ENCODE results near the gene TTC33. TPM values are rescaled to one million over a fixed set of nuclear protein-coding genes. Genes with fewer than 3 reads are reported as not detected.

Gene TTC33
- total and polyA plus RNA-seq, 10 donors, result 4.3 to 17.9 (median 13.7) TPM

DNA sequence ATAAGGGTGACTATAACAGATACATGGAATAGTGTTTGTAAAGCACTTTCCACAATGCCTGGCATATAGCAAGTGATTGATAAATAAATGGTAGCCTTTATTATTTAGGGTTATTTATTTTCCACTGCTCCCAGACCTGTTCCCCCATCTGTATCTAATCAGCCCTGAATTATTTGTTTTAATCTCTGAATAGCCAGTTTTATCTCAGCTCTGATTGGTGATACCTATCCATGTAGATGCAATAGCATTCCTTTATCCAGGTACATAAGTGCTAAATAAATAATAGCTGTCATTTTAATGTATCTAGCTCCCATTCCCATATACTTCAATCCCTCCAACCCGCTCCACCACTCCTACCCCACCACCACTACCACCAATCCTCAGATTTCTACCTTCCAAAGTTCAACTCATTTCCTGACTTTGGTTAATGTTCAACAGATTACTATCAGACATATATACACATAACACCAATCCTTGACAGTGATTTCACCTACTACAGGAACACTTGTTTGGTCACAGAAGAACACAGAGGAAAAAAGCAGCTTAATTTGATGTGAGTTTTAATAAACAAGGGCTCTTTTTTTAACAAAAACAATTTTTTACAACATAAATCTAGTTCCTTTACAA lies 28.4 kb upstream of the TTC33 start:
- H3K27ac ChIP-seq, result no peak overlapping the region
- DNase-seq, result no peak
- WGBS, 5 donors, result 95 to 100% (median 96%) methylated on average over 1 of the region's 1 CpG
- H3K9me3 ChIP-seq, result peaks cover 0 to 14% (median 8%) of the 10 kb centered on the region in 8 donors
- peaks cover 0 to 27% (median 4%) of the 10 kb centered on the region in 6 donors for H3K36me3 ChIP-seq
- peaks cover 0 to 94% (median 33%) of the 10 kb centered on the region in 6 donors for H3K4me1 ChIP-seq
- TF ChIP-seq POLR2AphosphoS5 (IDR thresholded peaks at IDR 0.05) (no peak), CTCF (IDR thresholded peaks at IDR 0.05 in 8 of 11, conservative IDR thresholded peaks at IDR 0.05 in 3 of 11) (no peak), POLR2A (IDR thresholded peaks at IDR 0.05) (no peak)
- no peaks in the 10 kb centered on the region for H3K27me3 ChIP-seq (replicated peaks in 1 of 7)
- H3K4me3 ChIP-seq, result no peak overlapping the region
- intact Hi-C loops (cut with DNase I; ENCODE audit: low total_unique reads), result no loop called here

DNA sequence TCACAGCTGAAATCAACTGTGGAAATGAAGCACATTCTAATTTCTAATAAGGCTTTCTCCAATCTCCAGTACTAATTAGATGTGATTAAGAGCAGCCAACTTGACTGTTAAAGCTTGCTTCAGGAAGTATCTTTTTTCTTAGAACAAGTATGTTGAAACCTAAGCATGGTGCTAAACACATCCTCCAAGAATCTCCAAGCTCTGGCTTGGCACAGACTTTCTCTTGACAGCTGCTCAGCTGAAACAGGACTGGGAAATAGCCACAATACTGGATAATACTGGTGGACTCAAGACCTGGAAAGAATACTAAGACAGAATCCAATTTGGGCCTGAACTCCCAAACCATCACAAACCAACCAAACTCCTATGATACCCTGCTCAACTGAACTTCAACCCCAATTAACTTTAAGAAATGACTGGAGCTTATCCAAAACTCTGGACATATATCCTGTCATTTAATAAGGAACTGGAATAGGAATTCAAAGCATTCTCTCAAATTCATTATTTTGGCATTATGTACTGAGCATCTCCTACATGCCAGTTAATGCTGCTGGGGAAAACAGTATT lies 26.2 kb upstream of the TTC33 start:
- Histone ChIP-seq H3K27ac (peak overlapping the region in 1 of 8 donors; percentile 21), H3K4me1 (peaks cover 0 to 87% (median 31%) of the 10 kb centered on the region in 6 donors), H3K4me3 (no peak overlapping the region), H3K9me3 (peaks cover 0 to 1% (median 0%) of the 10 kb centered on the region in 8 donors), H3K36me3 (peaks cover 0 to 21% (median 4%) of the 10 kb centered on the region in 6 donors), H3K27me3 (replicated peaks in 1 of 7) (no peaks in the 10 kb centered on the region)
- intact Hi-C loops (cut with DNase I; ENCODE audit: low total_unique reads), result no loop called here
- no peak for DNase-seq
- TF ChIP-seq POLR2AphosphoS5 (IDR thresholded peaks at IDR 0.05) (no peak), CTCF (IDR thresholded peaks at IDR 0.05 in 8 of 11, conservative IDR thresholded peaks at IDR 0.05 in 3 of 11) (no peak), POLR2A (IDR thresholded peaks at IDR 0.05) (no peak)

DNA sequence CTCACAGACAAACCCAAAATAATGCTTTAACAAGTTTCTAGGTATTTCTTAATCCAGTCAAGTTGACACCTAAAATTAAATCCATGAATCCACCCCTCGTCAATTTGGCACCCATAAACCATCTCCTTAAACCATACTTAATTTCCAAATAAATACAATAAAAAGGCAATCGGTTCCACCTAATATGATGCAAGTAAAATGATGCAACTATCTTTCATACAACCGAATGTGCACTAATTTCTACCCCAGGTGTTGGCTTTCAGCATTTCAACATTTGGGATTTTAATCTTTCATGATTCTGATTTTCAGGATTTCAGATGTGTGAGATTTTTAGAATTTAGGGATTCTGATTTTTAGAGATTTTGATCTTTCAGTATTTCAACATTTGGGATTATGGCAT lies 25.1 kb upstream of the TTC33 start:
- H3K4me3 ChIP-seq, result no peak overlapping the region
- H3K4me1 ChIP-seq, result peaks cover 0 to 88% (median 40%) of the 10 kb centered on the region in 6 donors
- WGBS, 5 donors, result 62 to 91% (median 78%) methylated on average over 3 of the region's 3 CpGs
- H3K36me3 ChIP-seq, result peaks cover 0 to 29% (median 11%) of the 10 kb centered on the region in 6 donors
- H3K9me3 ChIP-seq, result no peaks in the 10 kb centered on the region
- peak overlapping the region in 2 of 8 donors; percentile 6 to 21 for H3K27ac ChIP-seq
- H3K27me3 ChIP-seq (replicated peaks in 1 of 7), result no peaks in the 10 kb centered on the region
- TF ChIP-seq POLR2AphosphoS5 (IDR thresholded peaks at IDR 0.05) (no peak), POLR2A (IDR thresholded peaks at IDR 0.05) (no peak)
- no peak for DNase-seq
- intact Hi-C loops (cut with DNase I; ENCODE audit: low total_unique reads), result no loop called here

- no peak for DNase-seq
- intact Hi-C loops (cut with DNase I; ENCODE audit: low total_unique reads), result no loop called here
- 81 to 93% (median 88%) methylated on average over 5 of the region's 5 CpGs for WGBS, 5 donors
These were observed 24.4 kb upstream of the TTC33 start for GRCh38 chr5:40780199-40780598.

More at GRCh38 chr5:40780199-40780598, 24.4 kb upstream of the TTC33 start:
- H3K27ac ChIP-seq, result peak overlapping the region in 1 of 8 donors; percentile 6
- no peaks in the 10 kb centered on the region for H3K9me3 ChIP-seq
- TF ChIP-seq CTCF (IDR thresholded peaks at IDR 0.05 in 8 of 11, conservative IDR thresholded peaks at IDR 0.05 in 3 of 11), result no peak
- H3K36me3 ChIP-seq, result peaks cover 0 to 29% (median 17%) of the 10 kb centered on the region in 6 donors
- H3K4me1 ChIP-seq, result peaks cover 0 to 83% (median 45%) of the 10 kb centered on the region in 6 donors
- no peak overlapping the region for H3K4me3 ChIP-seq
- H3K27me3 ChIP-seq (replicated peaks in 1 of 7), result no peaks in the 10 kb centered on the region

Measured in spleen (tissue), 11 donors.